ENCODE results near the gene SSUH2. TPM values are rescaled to one million over a fixed set of nuclear protein-coding genes. Genes with fewer than 3 reads are reported as not detected.
A peak's percentile ranks its signal among the peaks of the same experiment; 100 is the strongest.
"Not testable (repeated sequence)": the region's sequence is repeated elsewhere in the genome, so short reads cannot be mapped to it uniquely, and the experiment has no call there.

SSUH2 gene
- total RNA-seq, 1 donor from 2014 or later, result 0.57 TPM

DNA sequence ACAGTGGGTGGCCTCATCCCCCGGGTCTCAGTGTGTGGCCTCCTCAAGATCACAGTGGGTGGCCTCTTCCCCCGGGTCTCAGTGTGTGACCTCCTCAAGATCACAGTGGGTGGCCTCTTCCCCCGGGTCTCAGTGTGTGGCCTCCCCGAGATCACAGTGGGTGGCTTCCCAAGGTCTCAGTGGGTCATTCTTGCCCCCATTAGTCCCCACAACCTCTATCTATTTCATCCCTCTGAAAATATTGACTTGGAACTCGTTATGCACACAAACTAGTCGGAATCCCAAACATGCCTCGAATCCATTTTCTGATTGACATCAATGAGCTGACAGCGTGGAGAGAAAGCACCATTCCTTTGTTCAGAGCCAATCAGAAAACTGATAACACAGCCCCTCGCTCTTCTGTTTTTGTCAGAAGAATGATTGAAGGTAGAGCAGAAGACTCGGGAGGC is 10.8 kb upstream of the SSUH2 start:
- H3K27ac Mint-ChIP-seq, result peak overlapping the region; percentile 63
- peaks cover 58% of the 10 kb centered on the region for H3K4me1 Mint-ChIP-seq (ENCODE audit: low read depth)
- TF ChIP-seq, protein P1, sequence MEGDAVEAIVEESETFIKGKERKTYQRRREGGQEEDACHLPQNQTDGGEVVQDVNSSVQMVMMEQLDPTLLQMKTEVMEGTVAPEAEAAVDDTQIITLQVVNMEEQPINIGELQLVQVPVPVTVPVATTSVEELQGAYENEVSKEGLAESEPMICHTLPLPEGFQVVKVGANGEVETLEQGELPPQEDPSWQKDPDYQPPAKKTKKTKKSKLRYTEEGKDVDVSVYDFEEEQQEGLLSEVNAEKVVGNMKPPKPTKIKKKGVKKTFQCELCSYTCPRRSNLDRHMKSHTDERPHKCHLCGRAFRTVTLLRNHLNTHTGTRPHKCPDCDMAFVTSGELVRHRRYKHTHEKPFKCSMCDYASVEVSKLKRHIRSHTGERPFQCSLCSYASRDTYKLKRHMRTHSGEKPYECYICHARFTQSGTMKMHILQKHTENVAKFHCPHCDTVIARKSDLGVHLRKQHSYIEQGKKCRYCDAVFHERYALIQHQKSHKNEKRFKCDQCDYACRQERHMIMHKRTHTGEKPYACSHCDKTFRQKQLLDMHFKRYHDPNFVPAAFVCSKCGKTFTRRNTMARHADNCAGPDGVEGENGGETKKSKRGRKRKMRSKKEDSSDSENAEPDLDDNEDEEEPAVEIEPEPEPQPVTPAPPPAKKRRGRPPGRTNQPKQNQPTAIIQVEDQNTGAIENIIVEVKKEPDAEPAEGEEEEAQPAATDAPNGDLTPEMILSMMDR (IDR thresholded peaks at IDR 0.05; ENCODE audit: unreplicated experiment), result no peak
- no peak for DNase-seq (ENCODE audit: low spot score, unreplicated experiment)
- peaks cover 7% of the 10 kb centered on the region for H3K9me3 Mint-ChIP-seq (ENCODE audit: low read depth)
- no peak overlapping the region for H3K4me3 Mint-ChIP-seq (ENCODE audit: low read depth)
- H3K36me3 Mint-ChIP-seq (ENCODE audit: insufficient read depth), result peaks cover 2% of the 10 kb centered on the region
- peaks cover 48% of the 10 kb centered on the region for H3K27me3 Mint-ChIP-seq

DNA sequence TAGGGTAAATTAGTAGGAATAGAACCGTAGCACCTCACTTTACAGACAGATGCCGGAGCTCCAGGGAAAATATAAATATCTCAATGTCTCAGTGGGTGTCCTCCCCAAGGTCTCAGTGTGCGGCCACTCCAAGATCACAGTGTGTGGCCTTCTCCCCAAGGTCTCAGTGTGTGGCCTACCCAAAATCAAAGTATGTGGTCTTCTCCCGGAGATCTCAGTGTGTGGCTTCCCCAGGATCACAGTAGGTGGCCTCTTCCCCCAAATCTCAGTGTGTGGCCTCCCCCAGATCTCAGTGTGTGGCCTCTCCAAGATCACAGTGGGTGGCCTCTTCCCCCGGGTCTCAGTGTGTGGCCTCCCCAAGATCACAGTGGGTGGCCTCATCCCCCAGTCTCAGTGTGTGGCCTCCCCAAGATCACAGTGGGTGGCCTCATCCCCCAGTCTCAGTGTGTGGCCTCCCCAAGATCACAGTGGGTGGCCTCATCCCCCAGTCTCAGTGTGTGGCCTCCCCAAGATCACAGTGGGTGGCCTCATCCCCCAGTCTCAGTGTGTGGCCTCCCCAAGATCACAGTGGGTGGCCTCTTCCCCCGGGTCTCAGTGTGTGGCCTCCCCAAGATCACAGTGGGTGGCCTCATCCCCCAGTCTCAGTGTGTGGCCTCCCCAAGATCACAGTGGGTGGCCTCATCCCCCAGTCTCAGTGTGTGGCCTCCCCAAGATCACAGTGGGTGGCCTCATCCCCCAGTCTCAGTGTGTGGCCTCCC is 10.2 kb upstream of the SSUH2 start:
- H3K9me3 Mint-ChIP-seq (ENCODE audit: low read depth); H3K4me3 Mint-ChIP-seq (ENCODE audit: low read depth); DNase-seq (ENCODE audit: low spot score, unreplicated experiment); H3K36me3 Mint-ChIP-seq (ENCODE audit: insufficient read depth): not testable (repeated sequence)
- peaks cover 53% of the 10 kb centered on the region for H3K4me1 Mint-ChIP-seq (ENCODE audit: low read depth)
- H3K27ac Mint-ChIP-seq, result peak overlapping the region; percentile 81
- H3K27me3 Mint-ChIP-seq, result peaks cover 53% of the 10 kb centered on the region

DNA sequence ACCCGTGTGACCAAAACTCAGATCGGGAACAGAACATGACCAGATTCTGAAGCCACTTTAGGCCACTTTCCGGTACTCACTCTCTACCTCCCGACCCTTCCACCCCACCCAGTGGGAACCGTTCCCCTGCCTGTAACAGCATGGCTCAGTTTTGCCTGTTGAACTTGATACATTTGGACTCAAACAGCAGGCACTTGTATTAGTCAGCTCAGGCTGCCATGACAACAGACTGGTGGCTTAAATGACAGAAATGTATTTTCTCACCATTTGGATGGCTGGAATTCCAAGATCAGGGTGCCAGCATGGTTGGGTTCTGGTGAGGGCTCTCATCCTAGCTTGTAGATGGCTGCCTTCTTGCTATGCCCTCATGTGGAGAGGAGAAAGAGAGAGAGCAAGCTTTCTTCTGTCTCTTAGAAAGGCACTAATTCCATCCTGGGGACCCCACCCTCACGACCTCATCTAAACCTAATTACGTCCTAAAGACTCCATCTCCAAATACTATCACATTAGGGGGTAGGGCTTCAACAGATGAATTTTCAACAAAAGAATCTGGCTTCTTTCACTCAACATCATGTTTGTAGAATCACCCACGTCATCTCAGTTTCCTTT is 9.3 kb upstream of the SSUH2 start:
- Mint-ChIP-seq H3K9me3 (ENCODE audit: low read depth) (peaks cover 7% of the 10 kb centered on the region), H3K4me3 (ENCODE audit: low read depth) (no peak overlapping the region), H3K4me1 (ENCODE audit: low read depth) (peaks cover 52% of the 10 kb centered on the region), H3K36me3 (ENCODE audit: insufficient read depth) (peaks cover 4% of the 10 kb centered on the region), H3K27me3 (peaks cover 58% of the 10 kb centered on the region), H3K27ac (peak overlapping the region; percentile 81)
- DNase-seq (ENCODE audit: low spot score, unreplicated experiment), result no peak
- TF ChIP-seq, protein P1 (IDR thresholded peaks at IDR 0.05; ENCODE audit: unreplicated experiment), result no peak

DNA sequence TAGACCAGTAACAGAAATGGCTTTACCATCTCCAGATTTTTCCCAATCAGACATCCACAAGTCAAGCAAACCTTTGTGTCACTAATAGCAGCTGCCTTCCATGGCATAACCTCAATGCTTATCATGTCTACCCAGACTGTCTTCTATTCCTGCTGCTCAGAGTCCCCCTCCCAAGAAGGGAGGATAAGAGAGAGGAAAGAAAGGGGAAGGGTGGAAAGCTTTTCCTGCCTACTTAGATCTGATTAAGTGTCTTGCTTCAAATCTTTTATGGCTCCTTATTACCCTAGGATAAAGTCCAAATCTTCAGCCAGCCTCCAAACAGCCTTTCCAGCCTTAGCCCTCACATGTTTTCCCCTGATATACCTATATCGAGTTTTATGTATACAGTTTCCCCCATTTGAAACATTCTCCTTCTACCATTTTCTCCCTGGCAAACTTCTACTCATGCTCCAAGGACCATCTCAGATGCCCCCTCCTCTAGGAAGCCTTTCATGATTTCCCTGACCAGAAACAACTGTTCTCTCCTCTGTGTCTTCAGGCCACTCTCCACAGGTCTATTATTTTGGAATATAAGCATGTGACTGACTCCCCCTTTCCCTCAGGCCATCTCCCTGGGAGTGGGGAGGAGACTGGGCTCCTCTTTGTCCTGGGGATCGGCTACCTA is 7.9 kb upstream of the SSUH2 start:
- Mint-ChIP-seq H3K36me3 (ENCODE audit: insufficient read depth) (peaks cover 4% of the 10 kb centered on the region), H3K27ac (no peak overlapping the region), H3K4me1 (ENCODE audit: low read depth) (peaks cover 42% of the 10 kb centered on the region), H3K4me3 (ENCODE audit: low read depth) (no peak overlapping the region), H3K9me3 (ENCODE audit: low read depth) (peaks cover 7% of the 10 kb centered on the region), H3K27me3 (peaks cover 68% of the 10 kb centered on the region)
- DNase-seq (ENCODE audit: low spot score, unreplicated experiment), result no peak
- TF ChIP-seq, protein P1 (IDR thresholded peaks at IDR 0.05; ENCODE audit: unreplicated experiment), result no peak

DNA sequence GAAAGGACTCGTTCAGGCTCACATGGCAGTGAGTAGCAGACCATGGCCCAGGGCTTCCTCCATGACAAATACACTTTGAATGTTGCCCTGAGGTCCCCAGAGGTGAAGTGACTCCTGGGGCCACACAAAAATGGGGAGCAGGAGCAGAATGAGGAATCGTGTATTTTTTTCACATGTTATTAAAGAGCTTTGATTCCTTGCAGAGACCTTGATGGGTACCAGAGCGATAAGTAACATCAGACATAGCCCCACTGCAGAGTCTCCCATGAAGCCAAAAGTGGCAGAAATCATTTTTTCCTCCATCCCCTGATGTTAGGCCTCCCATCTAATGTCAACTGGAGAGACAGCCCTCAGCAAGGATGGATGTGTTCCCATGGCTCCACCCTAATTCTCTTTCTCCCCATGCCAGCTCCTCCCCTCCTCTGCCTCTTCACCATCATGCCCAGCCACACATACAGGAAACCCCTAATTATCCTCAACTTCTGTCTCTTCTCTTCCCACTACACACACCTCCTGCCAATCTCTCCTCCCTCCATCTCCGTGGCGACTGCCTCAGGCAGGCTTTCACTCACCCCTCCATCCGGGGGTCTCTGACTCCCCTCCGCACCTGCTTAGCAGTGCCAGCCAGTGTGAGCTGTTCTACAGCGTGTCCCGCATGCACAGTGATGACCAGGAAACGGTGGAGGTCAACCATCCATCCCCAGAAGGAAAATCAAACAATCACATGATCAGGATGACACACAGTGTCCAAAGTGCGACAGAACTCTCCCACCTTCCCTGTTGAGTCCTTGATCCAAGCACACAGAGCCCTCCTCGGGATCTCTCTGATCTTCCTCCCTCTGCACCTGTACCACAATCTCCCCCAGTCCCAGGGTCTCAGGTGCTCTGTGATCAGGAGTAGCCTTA is 7.1 kb upstream of the SSUH2 start:
- peaks cover 72% of the 10 kb centered on the region for H3K27me3 Mint-ChIP-seq
- TF ChIP-seq, protein P1 (IDR thresholded peaks at IDR 0.05; ENCODE audit: unreplicated experiment), result no peak
- H3K36me3 Mint-ChIP-seq (ENCODE audit: insufficient read depth), result peaks cover 4% of the 10 kb centered on the region
- peaks cover 37% of the 10 kb centered on the region for H3K4me1 Mint-ChIP-seq (ENCODE audit: low read depth)
- no peak overlapping the region for H3K27ac Mint-ChIP-seq
- peaks cover 7% of the 10 kb centered on the region for H3K9me3 Mint-ChIP-seq (ENCODE audit: low read depth)
- no peak overlapping the region for H3K4me3 Mint-ChIP-seq (ENCODE audit: low read depth)
- no peak for DNase-seq (ENCODE audit: low spot score, unreplicated experiment)

All from progenitor cell of endocrine pancreas (in vitro differentiated cells).